GM19193 (cell line): ENCODE data around the gene ZNF211.

Experiments used
- POLR2A ChIP-seq: IDR thresholded peaks from 4 replicates; pipeline ENCODE4 v1.6.1; 2011; ENCODE audit not compliant: insufficient read depth, insufficient read length; ENCODE audit errors: extremely low read depth

The ZNF211 gene

DNA sequence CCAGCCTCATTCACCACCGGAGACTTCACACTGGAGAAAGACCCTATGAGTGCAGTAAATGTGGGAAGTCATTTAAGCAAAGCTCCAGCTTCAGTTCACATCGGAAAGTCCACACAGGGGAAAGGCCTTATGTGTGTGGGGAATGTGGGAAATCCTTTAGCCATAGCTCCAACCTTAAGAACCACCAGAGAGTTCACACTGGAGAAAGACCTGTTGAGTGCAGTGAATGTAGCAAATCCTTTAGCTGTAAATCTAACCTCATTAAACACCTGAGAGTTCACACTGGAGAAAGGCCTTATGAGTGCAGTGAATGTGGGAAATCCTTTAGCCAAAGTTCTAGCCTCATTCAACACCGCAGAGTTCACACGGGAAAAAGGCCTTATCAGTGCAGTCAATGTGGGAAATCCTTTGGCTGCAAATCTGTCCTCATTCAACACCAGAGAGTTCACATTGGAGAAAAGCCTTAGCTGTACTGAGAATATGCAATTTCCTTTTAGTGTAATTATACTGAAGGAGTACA lies 8.8 kb downstream of the ZNF211 start:
- TF ChIP-seq POLR2A = no peak

DNA sequence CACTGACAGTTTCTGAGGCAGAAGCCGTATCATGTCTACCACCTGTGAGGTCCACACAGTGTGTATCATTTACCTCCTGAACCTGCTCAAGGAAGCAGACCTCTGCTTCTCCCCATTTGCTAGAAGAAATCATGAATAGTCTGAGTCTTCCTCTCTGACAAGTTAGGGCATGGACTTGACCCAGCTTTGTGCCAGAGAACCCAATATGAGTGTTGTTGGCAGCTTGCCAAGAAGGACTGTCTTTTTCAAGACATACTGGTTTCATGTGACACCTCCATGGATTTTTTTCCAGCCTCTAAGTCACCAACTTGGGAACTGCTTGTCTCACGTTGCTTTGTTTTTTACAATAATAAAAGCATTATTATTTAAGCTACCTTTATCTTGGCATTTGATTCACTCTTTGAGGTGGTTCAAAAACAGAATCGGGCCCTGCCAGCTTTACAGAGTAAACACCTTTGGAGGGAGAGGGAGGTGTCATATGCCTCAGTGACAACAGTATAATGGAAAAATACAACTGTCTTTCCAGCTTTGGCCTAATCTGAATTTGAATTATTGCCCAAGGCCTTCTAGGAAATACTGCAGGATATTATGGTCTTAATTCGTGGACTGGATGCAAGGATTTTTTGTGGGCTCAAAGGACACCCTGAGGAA lies 9.6 kb downstream of the ZNF211 start:
- TF ChIP-seq POLR2A = no peak

GRCh38 chr19:57643734-57644133 lies 10.8 kb downstream of the ZNF211 start:
- TF ChIP-seq POLR2A = no peak

DNA sequence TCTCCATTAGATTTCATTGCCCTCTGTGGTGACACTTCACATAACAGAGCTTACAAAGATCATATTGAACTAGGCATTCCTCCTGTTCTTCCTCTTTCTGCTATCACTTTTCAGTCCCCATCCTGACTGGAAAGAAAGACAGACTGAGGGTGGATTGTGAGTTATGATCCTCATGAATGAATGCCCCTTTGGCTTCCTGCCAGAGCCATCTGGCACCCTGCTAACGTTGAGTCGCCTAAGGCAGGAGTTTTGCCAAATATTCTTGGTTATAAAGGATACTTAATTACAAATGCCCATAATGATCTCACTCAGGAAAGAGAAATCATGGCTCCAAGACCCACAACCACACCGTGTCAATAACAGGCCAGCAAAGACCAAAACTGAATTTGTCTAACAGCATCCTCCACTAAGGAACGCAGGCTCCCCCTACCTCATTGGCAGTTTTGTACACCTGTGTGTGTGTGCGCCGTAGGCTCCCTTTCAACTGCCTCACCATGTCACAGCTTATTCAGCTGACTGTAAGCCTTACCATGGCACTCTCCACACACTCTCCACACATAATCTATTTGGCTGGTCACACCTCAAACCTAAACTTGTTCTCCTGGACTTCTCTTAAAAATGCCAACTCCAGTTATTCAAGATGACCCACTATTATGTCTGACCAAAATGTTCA lies 15.5 kb downstream of the ZNF211 start:
- no peak for TF ChIP-seq POLR2A

- TF ChIP-seq POLR2A = no peak
Measured at GRCh38 chr19:57651654-57651996, 18.7 kb downstream of the ZNF211 start.

DNA sequence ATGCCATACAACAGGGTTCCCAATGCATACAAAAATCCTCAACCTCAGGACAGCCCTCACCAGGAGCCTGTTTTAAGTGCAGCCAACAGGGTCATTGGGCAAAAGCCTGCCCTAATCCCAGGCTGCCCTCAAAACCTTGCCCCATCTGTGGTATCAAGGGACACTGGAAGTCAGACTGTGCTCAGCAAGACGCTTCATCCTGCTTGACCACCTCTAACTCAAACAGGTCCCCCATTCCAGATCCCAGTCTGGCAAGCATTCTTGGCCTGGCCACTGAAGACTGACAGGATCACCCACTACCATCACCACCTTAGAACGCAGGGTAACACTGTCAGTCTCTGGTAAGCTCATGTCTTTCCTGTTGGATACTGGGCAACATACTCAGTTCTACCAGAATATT lies 20.7 kb downstream of the ZNF211 start:
- TF ChIP-seq POLR2A = no peak

DNA sequence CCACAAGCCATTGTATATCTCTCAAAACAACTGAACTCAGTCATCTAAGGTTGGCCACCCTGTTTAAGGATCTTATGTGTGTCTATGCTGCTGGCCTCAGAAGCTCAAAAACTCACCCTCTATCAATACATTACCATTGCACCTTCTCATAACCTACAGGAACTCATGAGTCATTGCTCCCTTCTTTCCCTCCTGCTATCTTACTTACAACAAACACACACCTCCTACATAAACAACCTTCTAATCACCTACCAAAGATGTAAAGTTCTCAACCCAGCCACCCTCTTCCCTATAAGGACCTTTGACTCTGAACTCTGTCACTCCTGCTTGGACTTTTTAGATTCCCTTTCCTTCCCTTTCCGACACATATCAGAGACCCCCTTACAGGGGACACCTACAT lies 22.5 kb downstream of the ZNF211 start:
- TF ChIP-seq POLR2A = no peak

DNA sequence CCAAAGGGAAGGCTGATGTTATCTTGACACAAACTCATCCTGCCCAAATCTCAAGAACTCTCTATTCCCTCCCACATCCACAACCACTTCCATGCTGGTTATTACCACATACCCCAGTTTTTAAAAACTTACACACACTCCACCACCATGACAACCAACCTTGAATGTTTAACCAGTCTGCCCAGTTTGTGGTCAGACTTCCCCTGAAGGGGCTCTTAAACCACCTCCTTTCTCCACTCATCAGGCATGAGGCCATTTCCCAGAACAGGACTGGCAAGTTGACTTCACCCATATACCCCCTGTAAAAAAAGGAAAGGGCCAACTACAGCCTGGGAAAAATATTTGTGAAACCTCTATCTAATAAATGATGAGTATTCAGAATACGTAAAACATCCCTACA lies 23.4 kb downstream of the ZNF211 start:
- no peak for TF ChIP-seq POLR2A

GRCh38 chr19:57664269-57665127 lies 31.5 kb downstream of the ZNF211 start:
- no peak for TF ChIP-seq POLR2A

DNA sequence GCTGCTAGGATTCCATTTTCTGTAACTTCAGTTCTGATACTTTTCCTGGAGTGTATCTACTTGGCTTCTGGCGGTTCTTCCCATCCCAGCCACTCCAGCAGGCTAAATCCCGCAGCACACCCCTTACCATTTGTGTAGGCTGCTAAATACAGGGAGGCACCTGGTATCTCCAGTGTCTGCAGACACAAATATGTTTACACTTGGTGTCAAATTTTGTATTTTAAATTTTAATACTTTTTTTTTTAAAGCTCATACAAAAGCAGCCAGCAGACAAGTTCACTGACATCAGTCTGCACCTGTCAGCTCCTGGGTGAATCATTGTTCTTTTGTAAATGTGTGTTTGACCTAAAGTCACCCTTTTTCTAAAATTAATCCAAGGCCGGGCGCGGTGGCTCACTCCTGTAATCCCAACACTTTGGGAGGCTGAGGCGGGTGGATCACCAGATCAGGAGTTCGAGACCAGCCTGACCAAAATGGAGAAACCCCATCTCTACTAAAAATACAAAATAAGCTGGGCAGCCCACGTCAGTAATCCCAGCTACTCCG lies 32.4 kb downstream of the ZNF211 start:
- no peak for TF ChIP-seq POLR2A

GRCh38 chr19:57667228-57667627 lies 34.3 kb downstream of the ZNF211 start:
- no peak for TF ChIP-seq POLR2A

DNA sequence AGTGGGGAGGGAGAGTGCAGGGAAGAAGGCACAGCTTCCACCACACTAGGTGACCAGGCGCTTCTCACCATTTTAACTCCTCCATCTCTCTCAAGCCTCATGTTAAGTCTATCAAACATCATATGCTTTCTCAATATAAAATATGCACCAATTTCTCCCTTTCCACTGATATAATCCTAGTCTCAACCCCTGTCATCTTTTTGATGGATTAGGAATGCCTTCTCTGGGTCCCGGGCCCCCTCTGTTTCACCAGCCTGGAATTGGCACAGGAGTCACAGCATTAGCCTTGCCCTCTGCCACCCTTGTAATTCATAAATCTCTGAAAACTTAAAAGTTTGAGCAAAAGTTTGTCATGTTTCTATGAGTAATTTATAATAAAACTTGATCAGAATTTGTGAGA lies 35.7 kb downstream of the ZNF211 start, which contains the start of gene ZSCAN4:
Gene ZSCAN4, plus strand, starts transcription at position 301 of the 400 bp plus-strand sequence. CDS start 7,211 bp downstream, outside the sequence.
- TF ChIP-seq POLR2A = no peak

DNA sequence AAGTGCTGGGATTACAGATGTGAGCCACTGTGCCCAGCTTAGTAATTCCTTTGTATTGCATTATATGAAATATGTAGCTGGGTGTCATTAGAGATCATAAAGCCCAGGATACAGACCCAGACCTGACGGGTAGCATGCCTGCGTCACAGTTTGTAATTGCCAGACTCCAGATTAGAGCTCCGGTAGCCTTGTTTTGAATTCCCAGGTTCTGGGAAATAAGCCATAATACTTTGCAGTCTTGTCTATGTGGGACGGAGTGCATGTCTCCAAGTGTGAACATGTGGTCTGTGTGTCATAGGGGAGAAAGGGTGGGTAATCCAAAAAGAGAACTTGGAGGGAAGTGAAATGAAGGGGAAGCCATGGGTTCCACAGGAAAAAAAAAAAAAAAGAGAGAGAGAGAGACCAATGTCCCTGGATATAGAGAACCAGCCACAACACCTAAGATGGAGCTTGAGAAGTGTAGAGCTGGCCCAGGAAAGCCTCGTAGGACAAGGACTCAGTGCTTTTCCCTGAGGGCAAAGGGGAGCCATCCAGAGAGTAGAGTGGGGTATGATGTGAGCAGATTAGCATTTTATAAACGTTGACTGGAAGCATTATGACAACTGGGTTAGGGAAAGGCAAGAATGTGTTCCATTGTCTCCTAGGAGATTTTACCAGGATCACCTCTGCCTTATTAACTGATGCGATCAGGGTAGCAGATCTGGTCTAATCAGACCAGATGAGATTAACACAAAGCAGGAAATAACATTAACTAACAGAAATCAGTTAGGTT lies 38.3 kb downstream of the ZNF211 start:
- TF ChIP-seq POLR2A = no peak

DNA sequence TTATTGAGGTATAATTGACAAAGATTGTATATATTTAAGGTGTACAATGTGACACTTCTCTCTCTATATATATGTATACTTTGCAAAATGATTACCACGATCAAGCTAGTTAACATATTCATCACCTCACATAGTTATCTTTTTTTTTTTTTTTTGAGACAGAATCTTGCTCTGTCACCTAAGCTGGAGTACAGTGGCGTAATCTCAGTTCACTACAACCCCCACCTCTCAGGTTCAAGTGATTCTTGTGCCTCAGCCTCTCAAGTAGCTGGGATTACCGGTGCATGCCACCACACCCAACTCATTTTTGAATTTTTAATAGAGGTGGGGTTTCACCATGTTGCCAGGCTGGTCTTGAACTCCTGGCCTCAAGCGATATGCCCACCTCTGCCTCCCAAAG lies 39.5 kb downstream of the ZNF211 start:
- TF ChIP-seq POLR2A = no peak

- TF ChIP-seq POLR2A = no peak
Measured at GRCh38 chr19:57675881-57676280, 42.9 kb downstream of the ZNF211 start.

GRCh38 chr19:57682226-57682766 lies 49.3 kb downstream of the ZNF211 start:
- TF ChIP-seq POLR2A = no peak
